ENCODE data around the gene SERPINA12. TPM values are rescaled to one million over a fixed set of nuclear protein-coding genes. Genes with fewer than 3 reads are reported as not detected.

The SERPINA12 gene
- total and polyA plus RNA-seq, 4 donors, result 0.28 TPM; not detected in 3

- no peaks in the 10 kb centered on the region for H3K27me3 ChIP-seq (ENCODE audit: control insufficient read depth in 4 of 4, insufficient read depth in 4 of 4, low read length in 3 of 4)
- H3K9me3 ChIP-seq (ENCODE audit: control insufficient read depth in 4 of 4, low read length in 3 of 4), result peaks cover 0 to 5% (median 2%) of the 10 kb centered on the region in 4 donors
- DNase-seq (ENCODE audit: low spot score), result no peak
- 81% methylated on average over 4 of the region's 4 CpGs for WGBS
- H3K36me3 ChIP-seq (ENCODE audit: control insufficient read depth in 4 of 4, insufficient read depth in 3 of 4, low read depth in 1 of 4, low read length in 3 of 4), result no peaks in the 10 kb centered on the region
- no peak overlapping the region for H3K4me3 ChIP-seq (ENCODE audit: low read depth in 1 of 3, low read length in 3 of 3)
- H3K9ac ChIP-seq (ENCODE audit: low read depth in 1 of 2, low read length in 2 of 2), result no peak overlapping the region
- H3K27ac ChIP-seq (ENCODE audit: low read depth in 1 of 2, low read length in 2 of 2), result no peak overlapping the region
- TF ChIP-seq REST (IDR thresholded peaks at IDR 0.05) (no peak), MAX (IDR thresholded peaks at IDR 0.05) (no peak), RAD21 (IDR thresholded peaks at IDR 0.05) (no peak), ZBTB33 (IDR thresholded peaks at IDR 0.05) (no peak)
- peaks cover 6 to 17% (median 16%) of the 10 kb centered on the region in 4 donors for H3K4me1 ChIP-seq (ENCODE audit: control insufficient read depth in 4 of 4, insufficient read depth in 4 of 4, low read length in 3 of 4)
These were observed 38.5 kb upstream of the SERPINA12 start for GRCh38 chr14:94547726-94548125.

GRCh38 chr14:94547151-94547680 lies 37.9 kb upstream of the SERPINA12 start:
- no peak for TF ChIP-seq EGR1 (IDR thresholded peaks at IDR 0.05; ENCODE audit: low read depth in 2 of 2)
- no peak for TF ChIP-seq MAX (IDR thresholded peaks at IDR 0.05)
- no peak for TF ChIP-seq CTCF (IDR thresholded peaks at IDR 0.05; ENCODE audit: low read depth, low read length, missing input control)
- TF ChIP-seq JUND (IDR thresholded peaks at IDR 0.05), result no peak
- no peak for TF ChIP-seq HNF4A (conservative IDR thresholded peaks at IDR 0.05)
- TF ChIP-seq YY1 (IDR thresholded peaks at IDR 0.05), result no peak
- TF ChIP-seq ATF3 (IDR thresholded peaks at IDR 0.05), result no peak
- no peak for TF ChIP-seq FOXA2 (IDR thresholded peaks at IDR 0.05)
- no peak for TF ChIP-seq TAF1 (conservative IDR thresholded peaks at IDR 0.05)
- no peak for TF ChIP-seq GABPA (IDR thresholded peaks at IDR 0.05 in 1 of 2, conservative IDR thresholded peaks at IDR 0.05 in 1 of 2)
- TF ChIP-seq RAD21 (IDR thresholded peaks at IDR 0.05), result no peak
- no peak for TF ChIP-seq ZBTB33 (IDR thresholded peaks at IDR 0.05)
- no peak for TF ChIP-seq FOXA1 (IDR thresholded peaks at IDR 0.05)
- no peak for TF ChIP-seq REST (IDR thresholded peaks at IDR 0.05)
- TF ChIP-seq SP1 (IDR thresholded peaks at IDR 0.05), result no peak
- no peak for TF ChIP-seq HNF4G (IDR thresholded peaks at IDR 0.05)
- no peak for TF ChIP-seq NR2F2 (IDR thresholded peaks at IDR 0.05)
- no peak for TF ChIP-seq RXRA (IDR thresholded peaks at IDR 0.05)
- Histone ChIP-seq H3K36me3 (ENCODE audit: control insufficient read depth in 4 of 4, insufficient read depth in 3 of 4, low read depth in 1 of 4, low read length in 3 of 4) (no peaks in the 10 kb centered on the region), H3K9ac (ENCODE audit: low read depth in 1 of 2, low read length in 2 of 2) (no peak overlapping the region), H3K27ac (ENCODE audit: low read depth in 1 of 2, low read length in 2 of 2) (no peak overlapping the region), H3K4me1 (ENCODE audit: control insufficient read depth in 4 of 4, insufficient read depth in 4 of 4, low read length in 3 of 4) (peaks cover 6 to 17% (median 16%) of the 10 kb centered on the region in 4 donors), H3K4me3 (ENCODE audit: low read depth in 1 of 3, low read length in 3 of 3) (no peak overlapping the region), H3K9me3 (ENCODE audit: control insufficient read depth in 4 of 4, low read length in 3 of 4) (peaks cover 0 to 5% (median 2%) of the 10 kb centered on the region in 4 donors), H3K27me3 (ENCODE audit: control insufficient read depth in 4 of 4, insufficient read depth in 4 of 4, low read length in 3 of 4) (no peaks in the 10 kb centered on the region)
- WGBS, result 93% methylated on average over 8 of the region's 8 CpGs
- DNase-seq (ENCODE audit: low spot score), result no peak
